Dedifferentiated amniotic fluid mesenchymal stem cell (primary cell): ENCODE results near the gene CHD3.

Source experiments
- DNase-seq: peaks from one replicate; pipeline ENCODE4 v3.0.0-alpha.2; 2016; ENCODE audit errors: extremely low spot score

Gene CHD3

DNA sequence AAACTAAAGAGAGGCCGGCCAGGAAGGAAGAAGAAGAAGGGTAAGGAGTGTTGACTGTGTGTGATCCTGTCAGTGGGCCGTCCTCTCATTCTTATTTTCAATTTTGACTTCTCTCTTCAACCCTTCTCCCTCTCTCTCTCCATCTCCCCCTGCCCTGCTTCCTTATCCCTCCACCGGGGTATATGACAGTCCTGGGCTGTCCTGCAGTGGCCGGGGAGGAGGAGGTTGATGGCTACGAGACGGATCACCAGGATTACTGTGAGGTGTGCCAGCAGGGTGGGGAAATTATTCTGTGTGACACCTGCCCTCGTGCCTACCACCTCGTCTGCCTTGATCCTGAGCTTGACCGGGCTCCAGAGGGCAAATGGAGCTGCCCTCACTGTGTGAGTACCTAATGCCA, 5.6 kb downstream of the CHD3 start:
- DNase-seq, result no peak

DNA sequence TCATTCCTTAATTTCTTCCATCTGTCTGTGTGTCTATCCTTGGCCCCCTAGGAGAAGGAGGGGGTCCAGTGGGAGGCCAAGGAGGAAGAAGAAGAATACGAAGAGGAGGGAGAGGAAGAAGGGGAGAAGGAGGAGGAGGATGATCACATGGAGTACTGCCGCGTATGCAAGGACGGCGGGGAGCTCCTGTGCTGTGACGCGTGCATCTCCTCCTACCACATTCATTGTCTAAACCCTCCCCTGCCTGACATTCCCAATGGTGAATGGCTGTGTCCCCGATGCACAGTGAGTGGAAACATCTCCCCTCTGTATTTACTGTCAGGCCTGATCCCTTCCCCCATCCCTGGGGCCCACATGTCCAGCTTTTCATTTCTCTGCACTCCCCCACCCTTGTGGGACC, 6.3 kb downstream of the CHD3 start:
- DNase-seq, result no peak

DNA sequence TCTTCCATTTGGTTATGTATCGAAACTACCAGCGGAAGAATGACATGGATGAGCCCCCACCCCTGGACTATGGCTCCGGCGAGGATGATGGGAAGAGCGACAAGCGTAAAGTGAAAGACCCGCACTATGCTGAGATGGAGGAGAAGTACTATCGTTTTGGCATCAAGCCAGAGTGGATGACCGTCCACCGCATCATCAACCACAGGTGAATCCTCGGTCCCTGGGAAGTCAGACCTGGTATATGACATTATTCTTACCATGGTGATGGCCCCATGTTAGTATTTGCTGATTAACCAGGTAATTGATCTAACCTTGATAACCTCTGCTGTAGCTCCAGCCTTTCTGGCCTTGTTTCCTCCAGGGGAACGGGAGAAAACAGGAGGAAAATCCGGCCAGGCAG, 8.5 kb downstream of the CHD3 start:
- no peak for DNase-seq

DNA sequence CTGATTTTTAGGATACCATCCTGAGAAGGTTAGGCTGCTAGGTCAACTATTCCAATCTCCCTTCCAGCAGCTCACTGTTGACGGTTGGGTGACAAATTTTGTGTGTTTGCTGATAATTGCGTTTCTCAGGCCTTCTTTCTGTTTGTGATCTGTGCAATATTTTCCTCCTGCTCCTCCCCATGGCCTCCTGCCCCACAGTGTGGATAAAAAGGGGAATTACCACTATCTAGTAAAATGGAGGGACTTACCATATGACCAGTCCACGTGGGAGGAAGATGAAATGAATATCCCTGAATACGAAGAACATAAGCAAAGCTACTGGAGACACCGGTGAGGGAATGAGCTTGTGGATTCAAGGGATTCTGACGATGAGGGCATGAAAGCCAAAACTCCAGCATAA, 9.2 kb downstream of the CHD3 start:
- DNase-seq, result no peak

DNA sequence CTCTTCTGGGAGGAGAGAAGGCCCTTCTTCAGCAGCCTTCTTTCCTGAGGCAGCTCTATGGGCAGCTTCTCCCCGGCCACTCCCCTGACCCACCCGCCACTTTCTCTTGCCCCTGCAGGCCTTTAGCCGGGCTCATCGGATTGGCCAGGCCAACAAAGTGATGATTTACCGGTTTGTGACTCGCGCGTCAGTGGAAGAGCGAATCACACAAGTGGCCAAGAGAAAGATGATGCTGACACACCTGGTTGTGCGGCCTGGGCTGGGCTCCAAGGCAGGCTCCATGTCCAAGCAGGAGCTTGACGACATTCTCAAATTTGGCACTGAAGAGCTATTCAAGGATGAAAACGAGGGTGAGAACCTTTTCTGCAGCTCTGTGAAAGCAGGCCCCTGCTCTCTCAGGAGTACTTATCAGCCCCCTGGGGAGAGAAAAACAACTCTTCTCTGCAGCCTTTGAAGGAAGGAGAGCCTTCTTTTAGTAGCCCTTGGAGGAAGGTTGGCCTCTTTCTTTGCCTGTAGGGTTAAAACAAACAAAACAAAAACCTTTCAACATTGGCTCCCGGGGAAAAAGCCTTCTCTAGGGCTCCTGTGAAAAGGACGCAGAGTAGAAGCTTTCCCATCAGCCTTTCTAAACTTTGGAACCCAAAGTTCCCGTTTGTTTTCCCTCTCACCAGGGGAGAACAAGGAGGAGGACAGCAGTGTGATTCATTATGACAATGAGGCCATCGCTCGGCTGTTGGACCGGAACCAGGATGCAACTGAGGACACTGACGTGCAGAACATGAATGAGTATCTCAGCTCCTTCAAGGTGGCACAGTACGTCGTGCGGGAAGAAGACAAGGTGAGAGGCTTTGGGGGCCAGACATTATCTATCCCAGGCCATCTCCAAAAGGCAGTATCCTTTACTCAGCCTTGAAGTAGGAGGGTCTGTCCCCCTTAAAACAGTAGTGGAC, 14.8 kb downstream of the CHD3 start:
- DNase-seq, result no peak

DNA sequence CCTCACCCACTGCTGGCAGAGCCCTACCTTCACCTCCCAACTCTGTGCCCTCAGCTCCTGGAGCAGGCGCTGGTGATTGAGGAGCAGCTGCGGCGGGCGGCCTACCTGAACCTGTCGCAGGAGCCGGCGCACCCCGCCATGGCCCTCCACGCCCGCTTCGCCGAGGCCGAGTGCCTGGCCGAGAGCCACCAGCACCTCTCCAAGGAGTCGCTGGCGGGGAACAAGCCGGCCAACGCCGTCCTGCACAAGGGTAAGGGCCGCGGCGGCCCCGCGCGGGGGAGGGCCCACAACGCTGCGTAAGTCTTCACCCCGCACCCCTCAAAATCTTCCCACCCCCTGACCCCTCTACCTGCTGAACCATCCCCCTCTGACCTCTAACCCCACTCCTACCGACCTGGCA, 20.5 kb downstream of the CHD3 start:
- DNase-seq, result no peak

DNA sequence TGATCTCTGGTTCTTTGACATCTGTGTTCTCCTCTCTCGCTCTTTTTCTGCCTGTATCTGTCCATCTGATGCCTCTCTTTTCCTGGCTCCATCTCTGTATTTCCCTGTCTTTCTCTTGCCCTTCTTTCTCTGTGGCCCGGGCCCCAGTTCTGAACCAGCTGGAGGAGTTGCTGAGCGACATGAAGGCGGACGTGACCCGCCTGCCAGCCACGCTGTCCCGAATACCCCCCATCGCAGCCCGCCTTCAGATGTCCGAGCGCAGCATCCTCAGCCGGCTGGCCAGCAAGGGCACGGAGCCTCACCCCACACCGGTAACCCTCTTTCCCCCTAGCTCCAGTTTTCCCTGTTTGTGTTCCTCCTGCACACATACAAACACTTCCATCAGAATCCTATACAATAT, 21.7 kb downstream of the CHD3 start:
- no peak for DNase-seq

DNA sequence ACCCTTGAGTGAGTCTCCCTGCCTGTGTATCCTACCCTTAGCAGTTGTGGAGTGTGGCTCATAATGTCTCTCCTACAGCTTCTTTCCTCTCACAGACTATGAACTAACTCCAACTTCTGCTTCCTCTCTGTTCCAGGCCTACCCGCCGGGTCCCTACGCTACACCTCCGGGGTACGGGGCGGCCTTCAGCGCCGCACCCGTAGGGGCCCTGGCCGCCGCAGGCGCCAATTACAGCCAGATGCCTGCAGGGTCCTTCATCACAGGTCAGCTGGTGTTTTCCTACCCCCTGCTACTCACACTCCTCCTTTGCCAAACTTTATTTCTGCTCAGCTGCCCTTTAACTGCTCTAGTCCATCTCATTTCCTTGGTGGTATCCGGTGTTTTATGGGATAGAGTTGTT, 22.1 kb downstream of the CHD3 start:
- DNase-seq, result no peak

DNA sequence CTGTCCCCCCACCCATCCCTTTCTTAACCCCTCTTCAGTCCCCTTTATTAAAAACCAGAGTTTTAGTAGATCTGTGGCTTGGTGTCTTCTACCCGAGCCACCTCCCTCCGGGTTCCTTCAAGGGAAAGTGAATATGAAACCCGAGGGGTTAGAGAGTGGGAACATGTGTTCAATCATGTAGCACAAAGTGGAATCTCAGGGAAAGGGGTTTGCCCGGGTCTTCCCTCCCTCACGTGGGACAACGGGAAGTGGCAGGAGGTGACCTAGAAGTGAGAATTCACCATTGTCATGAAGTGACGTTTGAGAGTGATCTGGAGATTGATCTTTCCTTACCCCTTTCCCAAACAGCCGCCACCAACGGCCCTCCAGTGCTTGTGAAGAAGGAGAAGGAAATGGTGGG, 22.5 kb downstream of the CHD3 start:
- DNase-seq, result no peak

DNA sequence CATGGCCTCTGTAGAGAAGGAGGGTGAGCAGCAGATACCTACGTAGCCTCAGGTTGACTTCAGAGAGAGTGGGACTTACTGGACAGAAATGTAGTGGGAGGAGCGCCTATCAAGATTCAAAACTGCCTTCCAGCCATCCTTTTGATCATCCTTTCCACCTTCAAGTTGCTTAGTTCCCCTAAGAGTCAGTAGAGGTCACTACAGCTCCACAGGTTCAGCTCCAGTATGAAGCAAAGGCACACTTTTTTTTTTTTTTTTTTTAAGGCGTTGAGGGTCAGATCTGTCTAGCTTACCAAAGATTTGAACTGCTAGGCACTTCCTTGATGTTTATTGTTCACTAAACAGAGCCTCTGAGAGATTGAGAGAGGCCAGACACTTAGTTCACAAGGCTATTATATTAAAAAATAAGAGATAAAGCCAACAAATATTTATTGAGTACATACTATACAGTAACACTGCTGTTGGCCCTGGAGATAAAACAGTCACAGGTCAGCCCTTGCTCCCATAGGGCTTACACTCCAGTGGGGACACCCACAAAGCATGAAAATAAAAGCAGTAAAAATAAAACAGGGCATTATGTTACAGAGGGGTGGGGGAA, 24.4 kb downstream of the CHD3 start:
- peak; percentile 62 for DNase-seq

DNA sequence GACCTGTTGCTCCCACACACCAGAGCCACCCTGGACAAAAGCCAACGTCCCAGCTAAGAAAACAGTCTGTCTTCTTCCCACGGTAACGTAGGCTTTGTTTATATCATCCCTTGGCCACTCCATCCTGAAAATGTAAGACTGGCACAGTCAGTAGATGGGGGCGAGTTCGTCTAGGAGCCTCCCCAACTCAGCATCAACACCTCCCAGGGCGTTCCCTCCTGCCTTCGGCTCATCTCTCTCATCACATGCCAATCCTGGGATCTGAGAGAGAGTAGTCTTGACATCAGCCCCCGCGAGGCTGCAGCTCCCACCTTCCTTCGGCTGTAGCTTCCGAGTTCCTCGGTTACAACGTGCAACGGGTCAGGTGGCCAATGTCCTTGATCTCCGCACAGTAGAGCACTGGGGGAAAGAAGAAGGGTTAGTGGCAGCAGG, 26.6 kb downstream of the CHD3 start:
- no peak for DNase-seq

DNA sequence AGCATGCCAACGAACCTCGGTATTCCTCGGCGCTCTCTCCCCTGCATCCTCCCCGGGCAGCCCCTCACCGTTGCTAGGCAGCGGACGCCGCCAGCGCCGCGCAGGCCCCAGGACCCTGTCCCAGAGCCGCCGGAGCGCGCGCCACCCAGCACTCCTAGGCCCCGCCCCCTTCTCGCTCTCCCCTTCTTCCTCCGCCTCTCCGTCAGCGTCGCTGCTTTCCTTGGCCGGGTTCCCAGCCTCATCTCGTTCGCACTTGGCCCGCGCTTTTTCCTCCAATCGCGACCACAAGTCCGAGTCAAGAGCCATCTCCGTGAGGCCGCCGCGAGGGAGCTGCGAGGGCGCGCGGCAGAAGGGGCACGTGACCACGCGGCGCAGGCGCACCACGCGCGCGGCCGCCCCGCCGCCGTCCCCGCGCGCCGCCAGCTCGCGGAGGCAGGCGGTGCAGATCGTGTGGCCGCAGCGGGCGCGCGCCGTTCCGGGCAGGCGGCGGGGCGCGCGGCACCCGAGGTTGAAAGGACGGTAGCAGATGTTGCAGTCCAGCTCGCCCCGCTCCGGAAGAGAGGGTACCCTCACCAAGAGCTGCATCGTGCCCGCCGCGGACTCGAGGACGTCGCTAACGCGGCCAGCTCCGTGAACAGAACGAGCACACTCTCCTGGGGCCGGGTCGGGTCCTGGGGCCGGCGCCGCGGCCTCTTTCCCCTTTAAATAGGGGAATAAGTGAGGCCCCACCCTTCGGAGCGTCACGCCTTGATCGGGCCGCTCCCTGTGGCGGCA, 27.2 kb downstream of the CHD3 start, which contains the start of gene RNF227:
RNF227 (minus strand) TSS at position 679 of the 774 bp plus-strand sequence; CDS start at position 585, 94 bp downstream.
- peak; percentile 95 for DNase-seq

DNA sequence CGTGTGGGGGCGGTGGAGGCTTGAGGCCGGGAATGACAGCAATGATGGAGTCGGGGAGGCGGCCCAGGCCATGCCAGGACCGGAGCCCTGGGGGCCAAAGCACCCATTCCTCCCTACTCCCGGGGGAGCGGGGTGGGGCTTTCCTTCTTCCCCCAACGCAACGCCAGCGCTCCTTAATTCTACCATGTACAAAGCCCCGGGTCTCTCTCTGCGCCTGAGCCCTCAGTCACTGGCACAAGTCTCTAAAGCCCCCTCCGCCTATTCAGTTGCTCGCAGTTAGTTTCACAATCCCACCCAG, 27.7 kb downstream of the CHD3 start:
- DNase-seq, result no peak

DNA sequence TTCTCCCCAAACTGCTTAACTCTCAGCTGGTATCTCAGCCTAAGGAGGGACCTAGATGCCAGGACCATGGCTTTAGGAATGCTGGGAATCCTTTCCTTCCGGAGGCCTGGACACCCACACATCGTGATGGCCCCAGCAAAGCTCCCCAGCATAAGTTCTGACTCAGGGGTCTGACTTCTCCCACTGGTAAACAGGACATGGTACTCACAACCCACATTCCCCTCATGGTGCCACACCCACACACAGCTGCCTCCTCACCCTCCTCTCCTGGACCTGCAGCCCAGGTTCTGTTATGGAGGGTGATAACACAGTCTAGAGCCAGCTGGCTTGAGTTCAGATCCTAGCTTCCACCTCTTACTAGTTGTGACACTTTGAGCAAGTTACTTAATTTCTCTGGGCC, 28.2 kb downstream of the CHD3 start:
- peak; percentile 51 for DNase-seq

DNA sequence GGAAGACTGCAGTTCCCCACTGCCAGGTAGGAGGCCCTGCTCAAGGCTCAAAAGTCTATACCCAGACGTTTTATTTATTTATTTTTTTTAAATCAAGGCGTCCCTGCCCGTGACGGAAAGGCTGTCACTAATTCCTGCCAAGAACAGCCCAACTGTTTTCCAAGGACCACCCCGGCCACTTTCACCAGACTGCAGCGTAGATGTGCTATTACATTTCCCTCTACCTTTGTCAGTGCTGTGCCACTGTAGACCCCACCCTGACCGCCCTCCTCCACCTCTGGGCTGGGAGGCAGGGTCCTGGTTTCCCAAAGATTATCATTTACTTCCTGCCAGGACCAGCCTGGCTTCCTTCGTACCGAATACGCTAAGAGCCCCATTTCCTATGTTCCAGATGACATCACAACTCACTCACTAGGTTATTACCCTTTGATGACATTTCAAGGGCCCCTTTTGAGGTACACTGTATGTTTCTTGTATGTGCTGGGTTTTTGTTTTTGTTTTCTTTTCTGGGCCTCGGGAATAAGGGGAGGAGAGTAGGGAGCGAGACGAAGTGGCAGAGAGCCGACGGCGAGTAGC, 33.8 kb downstream of the CHD3 start:
- no peak for DNase-seq

DNA sequence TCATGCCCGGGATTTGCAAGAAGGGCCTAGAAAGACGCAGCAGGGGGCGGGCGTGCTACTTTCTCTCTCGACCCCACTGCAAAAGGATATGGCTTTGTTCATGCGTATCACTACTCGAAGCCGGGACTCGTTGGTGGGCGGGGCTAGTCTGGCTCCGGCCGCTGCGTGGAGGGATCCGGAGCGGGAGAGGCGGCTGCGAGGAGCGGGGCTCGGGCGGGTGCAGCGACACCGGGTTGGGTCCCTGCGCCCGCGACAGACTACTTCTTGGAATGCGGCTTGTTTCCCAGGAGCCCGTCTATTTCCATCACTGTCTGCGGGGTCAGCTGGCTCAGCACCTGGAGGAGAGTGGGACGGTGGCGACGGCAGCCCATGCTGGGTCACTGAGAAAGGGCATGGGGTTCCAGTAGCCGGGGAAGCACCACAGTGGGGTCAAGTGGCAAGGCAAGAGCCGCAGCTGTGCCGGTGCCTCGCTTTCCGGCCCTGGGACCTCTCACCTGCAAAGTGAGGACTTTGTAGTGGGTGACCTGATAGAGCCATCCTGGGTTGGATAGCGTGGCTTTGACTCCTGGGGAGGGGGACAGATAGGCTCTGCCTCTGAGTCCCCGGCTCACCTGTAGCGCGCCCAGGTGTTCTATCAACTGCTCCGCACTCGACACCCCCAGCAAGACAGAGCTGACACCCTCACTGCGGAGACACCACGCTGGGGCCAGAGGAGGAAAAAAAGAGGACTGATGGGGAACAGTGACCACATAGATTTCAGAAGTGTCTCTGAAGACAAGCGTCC, 34.4 kb downstream of the CHD3 start:
- DNase-seq, result peak; percentile 47

DNA sequence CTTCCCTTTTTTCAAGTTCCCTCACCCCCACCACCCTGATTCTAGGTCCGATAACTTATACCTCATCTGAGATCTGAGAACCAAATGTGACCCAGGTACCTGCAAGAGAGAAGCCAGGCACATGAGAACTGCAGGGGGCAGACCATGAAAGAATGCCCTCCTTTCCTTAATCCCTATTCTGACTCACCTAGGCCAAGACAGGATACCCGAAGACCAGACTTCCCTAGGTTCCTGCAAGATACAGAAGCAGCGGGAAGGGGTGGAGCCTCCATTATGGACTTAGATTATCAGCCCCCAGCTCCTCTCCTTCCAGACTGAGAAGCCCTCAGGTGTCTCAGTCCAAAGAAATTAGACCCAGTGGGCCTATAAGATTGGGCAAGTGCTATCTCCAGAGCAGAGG, 39.0 kb downstream of the CHD3 start:
- no peak for DNase-seq

DNA sequence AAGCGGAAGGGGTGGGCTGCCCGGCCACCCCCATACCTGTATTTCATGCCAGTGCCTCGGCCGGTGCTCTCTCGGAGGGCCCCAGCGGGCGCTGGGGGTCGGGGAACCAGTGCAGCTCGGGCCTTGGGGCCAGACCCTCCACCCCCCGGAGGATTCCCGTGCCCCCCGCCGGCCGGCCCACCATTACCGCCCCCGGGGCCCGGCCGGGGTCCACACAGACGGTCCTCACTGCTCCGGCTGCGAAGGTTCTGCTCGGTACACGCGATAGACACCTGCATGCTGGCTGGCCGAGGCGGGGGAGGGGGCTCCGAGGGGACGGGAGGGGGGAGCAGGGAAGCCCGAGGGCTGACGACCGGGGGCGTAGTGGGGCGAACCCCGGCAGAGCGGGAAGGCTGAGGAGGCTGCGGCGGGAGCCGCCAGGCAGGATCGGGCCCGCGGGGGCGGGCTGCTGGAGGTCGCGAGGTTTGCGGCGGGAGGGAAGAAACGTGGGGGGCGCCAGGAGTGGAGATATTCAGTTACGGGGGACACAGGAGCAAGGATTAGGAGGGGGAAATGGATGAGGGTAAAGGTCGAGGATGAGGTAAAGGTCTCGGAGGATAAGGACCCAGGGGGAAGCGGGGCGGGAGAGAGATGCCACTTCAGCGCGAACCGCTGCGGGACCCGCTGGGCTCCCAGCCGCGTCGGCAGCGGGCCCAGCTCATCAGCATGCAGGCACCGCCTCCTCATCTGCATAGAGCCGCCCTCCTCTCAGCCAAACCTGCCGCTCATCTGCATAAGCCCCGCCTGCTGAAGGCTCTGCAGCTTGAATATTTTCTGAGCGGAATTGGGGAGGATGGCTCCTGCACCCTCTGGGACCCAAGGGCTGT, 40.8 kb downstream of the CHD3 start, which contains the start of gene KCNAB3:
KCNAB3 (minus strand) TSS at position 699 of the 866 bp plus-strand sequence; CDS start at position 278, 421 bp downstream.
- peak; percentile 48 for DNase-seq

DNA sequence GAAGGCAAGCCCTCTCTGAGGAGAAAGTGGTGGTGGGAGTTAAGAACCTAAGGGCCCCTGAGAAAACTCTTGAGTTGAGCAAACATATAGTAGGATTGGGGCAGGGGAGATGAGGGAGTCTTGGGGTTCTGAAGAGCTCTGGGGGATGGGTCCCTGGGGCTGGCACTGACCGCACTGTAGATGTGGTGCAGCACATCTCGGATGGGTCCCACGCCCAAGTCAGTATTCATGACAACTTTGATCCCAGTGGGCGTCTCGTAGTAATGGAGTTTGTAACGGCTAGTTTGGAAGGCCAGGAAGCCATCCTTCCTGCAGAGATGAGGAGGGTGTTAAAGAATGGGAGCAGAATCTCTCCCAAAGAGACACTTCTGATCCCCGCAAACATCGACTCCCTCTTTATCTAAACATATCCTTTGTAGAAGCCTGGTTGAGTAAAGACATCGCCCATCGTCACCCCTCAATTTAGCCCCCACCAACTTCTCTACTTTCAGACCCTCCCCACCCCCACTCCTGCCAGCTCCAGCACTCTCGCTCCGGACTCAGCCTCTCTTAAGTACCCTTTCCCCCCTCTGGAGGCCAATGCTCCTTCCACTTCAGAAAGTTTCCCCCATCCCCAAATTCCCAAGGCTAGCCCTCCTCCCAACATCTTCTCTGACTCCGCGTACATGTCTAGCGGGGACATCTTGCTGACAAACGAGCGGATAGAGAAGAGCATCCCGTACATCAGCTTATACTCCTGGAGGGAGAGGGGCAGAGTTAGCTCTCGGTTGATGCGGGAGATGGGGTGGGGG, 42.4 kb downstream of the CHD3 start:
- no peak for DNase-seq
